Subcutaneous abdominal adipose tissue (tissue), 5 donors: ENCODE measurements around the gene CUBN.

Source experiments
- H3K27ac ChIP-seq: one replicate; pipeline ENCODE4 v1.7.0; 2013; ENCODE audit warnings: low read depth, mild to moderate bottlenecking, inconsistent platforms, low read length, moderate library complexity
- H3K27me3 ChIP-seq, 5 donors: one replicate each; pipeline ENCODE4 v1.7.0; 2013; ENCODE audit warnings: low read length in 5 of 5, inconsistent platforms in 1 of 5; ENCODE audit not compliant: control insufficient read depth in 5 of 5, insufficient read depth in 4 of 5
- H3K36me3 ChIP-seq, 5 donors: one replicate each; pipeline ENCODE4 v1.7.0; 2013; ENCODE audit warnings: low read length in 5 of 5; ENCODE audit not compliant: control insufficient read depth in 5 of 5, insufficient read depth in 5 of 5
- H3K4me1 ChIP-seq, 5 donors: one replicate each; pipeline ENCODE4 v1.7.0; 2013; ENCODE audit warnings: low read length in 5 of 5, mild to moderate bottlenecking in 3 of 5, moderate library complexity in 1 of 5; ENCODE audit not compliant: control insufficient read depth in 5 of 5, insufficient read depth in 5 of 5
- H3K4me3 ChIP-seq, 5 donors: one replicate each; pipeline ENCODE4 v1.7.0; 2013; ENCODE audit warnings: low read length in 5 of 5, low read depth in 1 of 5
- H3K9ac ChIP-seq, 5 donors: one replicate each; pipeline ENCODE4 v1.7.0; 2013; ENCODE audit warnings: low read length in 5 of 5, mild to moderate bottlenecking in 4 of 5, moderate library complexity in 3 of 5
- H3K9me3 ChIP-seq, 5 donors: one replicate each; pipeline ENCODE4 v1.7.0; 2013; ENCODE audit warnings: low read length in 5 of 5; ENCODE audit not compliant: control insufficient read depth in 5 of 5
- donor health status: healthy.
- donor health status: healthy.
- donor health status: healthy.
- donor health status: healthy.
- donor health status: healthy.

Gene CUBN

DNA sequence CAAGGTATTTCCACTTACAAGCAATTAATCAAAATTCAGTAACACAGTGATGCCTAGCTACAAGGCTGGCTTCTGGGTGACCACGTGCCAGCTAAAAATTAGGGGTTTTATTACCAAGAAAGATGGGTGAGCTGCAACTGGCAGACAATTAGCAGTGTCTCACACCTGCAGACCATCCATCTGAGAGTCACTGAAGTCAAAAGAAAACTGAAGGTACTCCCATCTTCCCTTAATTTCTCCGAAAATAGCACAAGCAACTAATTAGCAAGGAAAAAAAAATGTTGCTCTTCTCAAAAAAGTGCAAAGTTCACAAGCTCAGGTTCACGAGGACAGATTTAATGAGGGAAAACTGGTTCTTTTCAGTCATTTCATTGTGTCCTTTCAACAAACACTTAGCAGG, 340.8 kb downstream of the CUBN start:
- Histone ChIP-seq H3K4me3 (no peak overlapping the region), H3K9me3 (no peaks in the 10 kb centered on the region), H3K27me3 (no peaks in the 10 kb centered on the region), H3K36me3 (peaks cover 0 to 3% (median 2%) of the 10 kb centered on the region in 5 donors), H3K27ac (no peak overlapping the region), H3K4me1 (peaks cover 0 to 4% (median 2%) of the 10 kb centered on the region in 5 donors), H3K9ac (no peak overlapping the region)

GRCh38 chr10:16788125-16788524, 341.5 kb downstream of the CUBN start:
- peaks cover 0 to 3% (median 0%) of the 10 kb centered on the region in 5 donors for H3K36me3 ChIP-seq
- H3K4me3 ChIP-seq = no peak overlapping the region
- no peaks in the 10 kb centered on the region for H3K27me3 ChIP-seq
- no peaks in the 10 kb centered on the region for H3K9me3 ChIP-seq
- H3K27ac ChIP-seq = no peak overlapping the region
- H3K4me1 ChIP-seq = peaks cover 0 to 4% (median 2%) of the 10 kb centered on the region in 5 donors
- no peak overlapping the region for H3K9ac ChIP-seq

DNA sequence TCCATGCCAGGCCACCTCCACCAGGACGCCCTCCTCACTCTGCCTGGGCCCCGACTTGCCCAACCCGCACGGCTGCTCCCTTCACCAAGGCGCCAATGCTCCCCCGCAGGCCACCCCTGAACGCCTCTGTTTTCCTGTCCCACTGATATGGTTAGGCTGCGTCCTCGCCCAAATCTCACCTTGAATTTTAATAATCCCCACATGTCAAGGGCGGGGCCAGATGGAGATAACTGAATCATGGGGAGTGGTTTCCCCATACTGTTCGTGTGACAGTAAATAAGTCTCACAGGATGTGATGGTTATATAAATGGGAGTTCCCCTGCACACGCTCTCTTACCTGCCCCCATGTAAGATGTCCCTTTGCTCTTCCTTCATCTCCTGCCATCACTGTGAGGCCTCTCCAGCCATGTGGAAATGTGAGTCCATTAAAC, 342.2 kb downstream of the CUBN start:
- H3K36me3 ChIP-seq = peaks cover 0 to 3% (median 0%) of the 10 kb centered on the region in 5 donors
- H3K9me3 ChIP-seq = no peaks in the 10 kb centered on the region
- H3K4me3 ChIP-seq = no peak overlapping the region
- no peak overlapping the region for H3K27ac ChIP-seq
- peaks cover 0 to 2% (median under 1%) of the 10 kb centered on the region in 5 donors for H3K4me1 ChIP-seq
- H3K27me3 ChIP-seq = no peaks in the 10 kb centered on the region
- no peak overlapping the region for H3K9ac ChIP-seq

DNA sequence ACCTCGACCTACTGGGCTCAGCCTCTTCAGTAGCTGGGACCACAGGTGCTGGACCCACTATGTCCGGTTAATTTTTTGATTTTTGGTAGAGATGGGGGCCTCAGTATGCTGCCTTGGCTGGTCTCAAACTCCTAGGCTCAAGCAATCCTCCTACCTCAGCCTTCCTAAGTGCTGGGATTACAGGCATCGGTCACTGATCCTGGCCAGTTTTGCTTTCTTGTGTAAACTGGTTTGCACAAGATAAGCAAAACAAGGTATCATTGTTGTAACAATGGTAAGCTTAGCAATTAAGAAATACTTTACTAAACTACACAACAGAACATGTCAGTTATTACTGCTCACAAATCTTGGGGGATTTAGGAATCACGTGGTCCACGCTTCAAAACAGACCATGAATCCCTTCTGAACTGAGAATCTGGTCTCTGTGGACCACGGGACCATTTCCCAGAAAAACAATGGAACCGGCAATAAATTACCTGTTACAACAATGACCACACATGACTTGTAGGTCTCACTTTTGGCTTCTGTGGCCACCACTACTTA, 349.2 kb downstream of the CUBN start:
- no peaks in the 10 kb centered on the region for H3K9me3 ChIP-seq
- no peaks in the 10 kb centered on the region for H3K27me3 ChIP-seq
- no peak overlapping the region for H3K9ac ChIP-seq
- H3K4me3 ChIP-seq = no peak overlapping the region
- H3K36me3 ChIP-seq = peaks cover 0 to 14% (median 4%) of the 10 kb centered on the region in 5 donors
- no peak overlapping the region for H3K27ac ChIP-seq
- H3K4me1 ChIP-seq = peaks cover 0 to 31% (median 3%) of the 10 kb centered on the region in 5 donors

GRCh38 chr10:16779384-16779915, 350.2 kb downstream of the CUBN start:
- Histone ChIP-seq H3K4me3 (no peak overlapping the region), H3K27me3 (no peaks in the 10 kb centered on the region), H3K36me3 (peaks cover 0 to 14% (median 4%) of the 10 kb centered on the region in 5 donors), H3K9me3 (no peaks in the 10 kb centered on the region), H3K4me1 (peaks cover 0 to 31% (median 3%) of the 10 kb centered on the region in 5 donors), H3K27ac (peak overlapping the region; percentile 35), H3K9ac (no peak overlapping the region)

DNA sequence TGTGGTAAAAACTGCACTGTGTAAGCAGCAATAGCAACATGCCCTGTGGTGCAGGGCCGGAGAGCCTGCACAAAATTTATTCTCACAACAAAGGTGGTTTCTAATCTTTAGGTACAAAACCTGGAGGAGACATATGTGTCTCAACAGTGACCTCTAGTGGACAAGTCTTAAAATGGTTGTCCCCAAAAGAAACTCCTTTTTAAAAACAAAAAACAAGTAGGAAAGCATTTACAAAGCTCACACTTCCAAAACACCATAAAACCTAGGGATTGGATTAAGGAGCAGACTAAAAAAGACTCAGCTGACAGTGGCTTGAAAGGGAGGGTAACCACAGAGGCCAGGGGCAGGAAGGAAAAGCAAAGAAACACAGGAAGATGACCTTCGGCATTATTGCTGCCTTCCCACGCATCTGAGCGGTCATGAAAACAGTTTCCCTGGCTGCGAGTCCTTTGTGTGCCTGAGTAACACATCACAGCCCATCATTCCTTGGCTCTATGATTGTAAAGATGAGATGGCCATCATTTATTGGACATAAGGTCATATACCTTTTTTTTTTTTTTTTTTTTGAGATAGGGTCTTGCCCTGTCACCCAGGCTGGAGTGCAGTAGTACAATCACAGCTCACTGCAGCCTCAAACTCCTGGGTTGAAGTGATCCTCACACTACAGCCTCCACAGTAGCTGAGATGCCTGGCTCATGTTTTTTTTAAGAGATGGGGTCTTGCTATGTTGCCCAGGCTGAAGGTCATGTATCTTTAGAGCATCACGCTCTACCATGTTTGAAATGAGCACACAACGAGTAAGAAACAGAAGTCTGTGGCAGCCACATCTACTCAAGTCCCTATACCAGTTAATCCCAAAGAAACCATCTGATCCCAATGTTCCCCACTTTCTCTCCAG, 351.9 kb downstream of the CUBN start:
- H3K9ac ChIP-seq = peak overlapping the region in 1 of 5 donors; percentile 6
- H3K4me1 ChIP-seq = peaks cover 0 to 38% (median 3%) of the 10 kb centered on the region in 5 donors
- H3K9me3 ChIP-seq = no peaks in the 10 kb centered on the region
- peak overlapping the region in 1 of 5 donors; percentile 19 for H3K4me3 ChIP-seq
- peaks cover 0 to 14% (median 4%) of the 10 kb centered on the region in 5 donors for H3K36me3 ChIP-seq
- H3K27me3 ChIP-seq = no peaks in the 10 kb centered on the region
- H3K27ac ChIP-seq = peak overlapping the region; percentile 31

GRCh38 chr10:16776896-16777295, 352.7 kb downstream of the CUBN start:
- no peak overlapping the region for H3K9ac ChIP-seq
- peak overlapping the region; percentile 31 for H3K27ac ChIP-seq
- H3K4me1 ChIP-seq = peaks cover 0 to 46% (median 3%) of the 10 kb centered on the region in 5 donors
- H3K36me3 ChIP-seq = peaks cover 0 to 11% (median 4%) of the 10 kb centered on the region in 5 donors
- no peaks in the 10 kb centered on the region for H3K9me3 ChIP-seq
- H3K4me3 ChIP-seq = no peak overlapping the region
- no peaks in the 10 kb centered on the region for H3K27me3 ChIP-seq
